Activated CD8-positive, alpha-beta memory T cell treated with anti-CD3 and anti-CD28 coated beads, Interleukin-2, amount 50 U/mL, for 24 hours (primary cell): ENCODE measurements around the gene IQCE.

Experiments used
- DNase-seq: peaks from one replicate; pipeline ENCODE4 v3.0.0-alpha.2; 2020; ENCODE audit errors: extremely low read depth

IQCE gene

DNA sequence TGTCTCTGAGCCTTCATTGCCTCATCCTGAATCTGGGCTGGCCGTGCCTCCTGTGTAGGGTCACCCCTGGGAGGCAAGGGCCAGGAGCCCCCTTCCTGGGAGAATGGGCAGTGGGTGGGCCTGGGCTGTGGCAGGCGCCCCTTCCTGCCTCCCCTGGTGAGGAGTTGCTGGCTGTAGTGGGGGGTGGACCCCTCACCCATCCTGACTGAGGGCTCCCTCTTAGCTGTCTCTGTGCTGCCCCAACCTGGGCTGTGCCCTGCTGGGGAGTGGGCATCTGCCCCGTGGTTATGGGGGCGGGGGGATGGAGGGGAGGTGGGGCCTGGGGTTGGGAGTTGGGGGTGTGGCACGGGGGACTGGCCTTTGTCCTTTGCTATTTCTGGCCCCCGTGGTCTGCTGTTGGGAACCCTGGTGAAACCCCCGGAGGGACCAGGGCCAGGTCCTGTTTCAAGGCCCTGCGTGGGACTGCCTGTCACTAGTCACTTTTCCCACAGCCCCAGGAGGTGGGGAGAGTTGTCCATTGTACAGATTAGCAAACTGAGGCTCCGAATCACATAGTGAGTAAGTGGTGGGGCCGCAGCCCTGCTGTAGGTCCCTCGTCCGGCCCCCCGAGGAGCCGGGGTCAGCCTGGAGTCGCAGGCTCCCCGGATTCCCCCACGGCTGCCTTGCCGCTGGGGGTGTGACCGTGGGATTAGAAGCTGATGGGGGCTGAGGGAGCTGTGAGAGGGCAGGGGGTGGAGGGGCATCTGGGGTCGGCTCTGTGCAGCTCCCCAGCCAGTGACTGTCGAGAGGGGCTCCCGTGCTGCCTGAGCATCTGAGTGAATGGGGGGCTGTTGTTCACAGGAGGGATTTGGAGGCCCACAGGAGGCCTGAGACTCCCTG lies 75.7 kb downstream of the IQCE start:
- DNase-seq: no peak

DNA sequence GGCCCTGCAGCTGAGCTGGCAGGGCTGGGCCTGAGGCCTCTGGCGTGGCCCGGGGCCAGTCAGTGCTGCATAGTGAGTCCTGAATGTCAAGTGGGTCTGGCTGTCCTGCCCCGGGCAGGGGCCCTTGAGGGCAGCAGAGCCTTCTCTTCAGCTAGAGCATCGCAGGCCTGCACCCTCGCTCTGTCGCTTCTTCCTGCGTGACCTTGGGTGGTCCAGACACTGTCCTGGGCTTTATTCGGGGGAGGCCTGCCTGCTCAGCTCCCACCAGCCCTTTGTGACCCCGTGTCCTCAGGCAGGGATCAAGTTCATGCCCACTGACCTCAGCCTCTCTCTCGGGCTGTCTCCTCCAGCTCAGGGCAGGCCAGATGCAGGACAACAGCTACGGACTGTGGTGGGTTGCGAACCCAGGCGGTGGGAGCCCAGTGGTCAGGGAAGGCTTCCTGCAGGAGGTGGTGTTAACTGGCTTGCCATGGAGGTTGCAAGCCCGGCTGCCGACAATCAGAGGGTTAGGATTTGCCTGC lies 76.4 kb downstream of the IQCE start:
- DNase-seq: no peak

DNA sequence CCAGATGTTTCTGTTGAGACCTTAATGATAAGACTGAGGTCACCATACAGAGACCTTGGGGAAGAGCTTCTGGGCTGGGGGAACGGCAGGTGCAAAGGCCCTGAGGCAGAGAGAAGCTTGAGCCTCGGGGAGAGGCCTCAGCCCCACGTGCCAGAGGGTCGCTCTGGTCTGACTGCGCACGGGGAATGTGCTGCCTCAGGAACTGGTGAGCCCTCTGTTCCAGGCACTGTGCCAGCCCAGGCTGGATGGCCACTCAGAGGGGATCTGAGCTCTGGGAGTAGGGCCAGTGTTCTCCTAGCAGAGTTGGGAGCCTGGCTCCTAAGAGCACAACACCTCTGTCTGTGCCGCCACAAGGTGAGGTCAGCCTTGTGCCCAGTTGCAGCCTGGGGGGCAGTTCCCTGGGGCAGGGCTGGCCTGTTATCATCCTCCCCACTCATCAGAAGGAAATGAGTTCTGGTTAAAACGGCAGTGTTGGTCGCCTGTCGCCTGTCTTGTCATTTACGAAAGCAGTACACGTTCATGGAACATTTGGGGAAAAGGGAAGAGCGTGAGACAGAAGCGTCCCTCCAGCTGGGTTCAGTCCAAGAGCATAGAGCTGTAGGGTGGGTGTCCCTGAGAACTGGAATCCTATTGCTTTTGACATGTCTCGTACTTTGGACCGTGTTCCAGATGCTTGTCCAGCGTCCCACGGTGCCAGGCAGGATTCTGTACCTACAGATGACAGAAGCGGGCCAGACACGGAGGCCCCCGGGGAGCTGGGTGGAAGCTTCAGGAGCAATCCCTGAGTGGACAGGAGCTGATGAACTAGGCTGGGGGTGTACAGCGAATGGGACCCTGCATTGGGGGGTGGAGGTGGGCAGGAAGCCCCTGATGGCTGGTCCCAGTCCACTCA lies 77.3 kb downstream of the IQCE start:
- DNase-seq: no peak

DNA sequence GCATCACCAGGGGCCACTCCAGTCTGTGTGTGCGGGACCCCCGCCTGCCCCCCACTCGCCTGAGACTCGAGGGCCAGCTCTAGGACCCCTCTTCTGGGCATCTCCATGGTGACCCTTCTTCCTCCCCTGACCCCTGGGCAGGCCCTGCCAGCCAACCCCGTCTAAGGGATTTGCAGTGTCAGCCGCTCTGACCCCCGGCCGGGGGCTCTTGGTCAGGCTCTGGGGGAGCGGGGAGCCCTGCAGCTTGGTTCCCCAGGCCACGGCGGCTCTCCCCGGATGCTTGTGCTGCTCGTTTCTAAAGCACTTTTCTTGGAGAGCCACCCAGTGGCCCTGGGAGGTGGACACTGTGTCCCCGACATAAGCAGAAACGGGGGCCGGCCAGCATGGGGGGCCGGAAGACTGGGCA lies 78.3 kb downstream of the IQCE start:
- DNase-seq: no peak

DNA sequence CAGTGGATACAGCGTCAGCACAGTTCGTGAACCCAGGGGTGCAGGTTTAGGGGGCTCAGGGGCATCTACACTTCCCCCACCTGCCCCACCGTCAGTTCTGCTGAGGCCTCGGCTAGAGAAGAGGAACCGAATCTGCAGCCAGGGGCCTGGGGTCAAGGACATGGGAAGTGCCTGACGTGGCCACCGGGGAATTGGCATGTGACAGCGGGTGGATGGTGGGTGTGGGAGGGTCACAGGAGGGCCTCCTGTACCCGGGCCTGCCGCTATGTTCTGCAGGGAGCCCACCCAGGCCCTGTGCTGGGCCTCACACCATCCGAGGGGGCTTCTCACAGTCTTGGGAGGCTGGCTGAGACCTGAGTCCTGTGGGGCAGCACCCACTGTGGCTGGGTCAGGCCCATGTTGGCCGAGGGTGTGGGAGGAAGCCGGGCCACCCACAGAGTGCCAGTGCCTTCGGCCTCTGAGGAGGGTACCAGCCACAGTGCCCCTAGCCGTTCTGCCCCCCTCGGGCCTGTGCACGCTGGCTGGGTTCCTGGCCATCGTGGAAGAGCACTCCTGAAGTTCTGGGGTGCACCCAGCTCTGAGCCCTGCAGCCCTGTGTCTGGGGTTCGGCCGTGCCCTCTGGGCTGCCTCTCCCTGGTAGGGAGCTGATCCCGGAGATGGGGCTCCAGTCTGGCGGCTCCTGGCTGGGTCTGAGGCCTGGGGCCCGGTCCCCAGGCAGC lies 78.9 kb downstream of the IQCE start:
- DNase-seq: no peak

DNA sequence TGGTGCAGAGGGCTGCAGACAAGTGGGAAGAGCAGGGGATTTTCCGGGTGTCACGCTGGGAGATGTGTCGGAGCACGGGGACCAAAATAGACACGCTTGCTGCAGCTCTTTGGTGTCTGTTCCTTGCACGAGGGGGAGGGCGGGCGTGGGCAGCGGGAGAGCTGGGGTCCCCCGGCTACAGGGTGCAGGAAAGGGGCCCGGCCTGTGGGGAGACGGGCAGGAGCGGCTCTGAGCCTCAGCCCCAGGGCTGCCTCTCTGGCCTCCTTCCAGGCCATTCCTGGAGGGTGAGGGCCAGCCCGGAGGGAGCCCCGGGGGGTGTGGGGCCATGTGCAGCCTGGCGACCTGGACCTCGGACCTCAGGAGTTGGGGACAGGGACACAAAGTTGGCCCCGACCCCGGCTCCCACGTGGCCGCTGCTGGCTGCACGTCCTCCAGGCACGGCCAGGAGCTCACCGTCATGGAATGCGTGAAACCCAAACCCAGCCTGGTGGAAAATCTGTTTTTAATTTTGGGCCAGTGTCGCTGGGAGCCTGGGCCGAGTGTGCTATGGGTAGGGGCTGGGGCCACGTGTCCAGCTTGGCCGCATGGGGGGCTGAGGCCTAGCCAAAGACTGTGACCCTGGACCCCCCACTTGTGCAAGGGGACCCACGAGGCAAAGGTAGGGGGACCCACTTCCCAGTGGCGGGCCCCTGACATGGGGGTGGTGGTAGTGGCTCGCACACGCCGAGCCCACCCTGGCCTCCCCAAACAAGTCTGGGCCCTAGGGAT lies 79.6 kb downstream of the IQCE start:
- DNase-seq: no peak

DNA sequence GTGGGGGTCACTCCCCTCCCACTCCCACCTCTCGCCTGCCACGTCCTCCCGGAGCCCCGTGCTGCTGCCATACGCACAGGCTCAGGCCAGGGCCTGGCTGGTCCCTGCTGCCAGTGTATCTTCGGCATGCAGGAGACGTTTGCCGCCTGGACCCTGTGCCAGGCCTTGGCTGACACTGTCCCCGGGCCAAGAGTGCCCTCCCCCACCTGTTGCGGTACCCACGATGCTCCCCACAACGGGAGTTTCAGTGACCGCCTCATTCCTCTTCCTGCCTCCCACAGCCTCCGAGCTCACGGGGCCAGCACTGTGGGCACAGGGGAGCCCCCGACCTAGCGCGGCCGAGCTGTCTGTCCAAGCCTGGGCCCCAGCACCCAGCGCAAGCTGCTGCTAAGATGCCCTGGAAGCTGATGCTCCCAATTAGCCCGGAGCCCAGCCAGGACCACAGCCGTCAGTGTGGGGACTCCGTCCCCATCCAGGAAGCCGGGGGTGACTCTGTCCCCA lies 80.5 kb downstream of the IQCE start:
- no peak for DNase-seq

DNA sequence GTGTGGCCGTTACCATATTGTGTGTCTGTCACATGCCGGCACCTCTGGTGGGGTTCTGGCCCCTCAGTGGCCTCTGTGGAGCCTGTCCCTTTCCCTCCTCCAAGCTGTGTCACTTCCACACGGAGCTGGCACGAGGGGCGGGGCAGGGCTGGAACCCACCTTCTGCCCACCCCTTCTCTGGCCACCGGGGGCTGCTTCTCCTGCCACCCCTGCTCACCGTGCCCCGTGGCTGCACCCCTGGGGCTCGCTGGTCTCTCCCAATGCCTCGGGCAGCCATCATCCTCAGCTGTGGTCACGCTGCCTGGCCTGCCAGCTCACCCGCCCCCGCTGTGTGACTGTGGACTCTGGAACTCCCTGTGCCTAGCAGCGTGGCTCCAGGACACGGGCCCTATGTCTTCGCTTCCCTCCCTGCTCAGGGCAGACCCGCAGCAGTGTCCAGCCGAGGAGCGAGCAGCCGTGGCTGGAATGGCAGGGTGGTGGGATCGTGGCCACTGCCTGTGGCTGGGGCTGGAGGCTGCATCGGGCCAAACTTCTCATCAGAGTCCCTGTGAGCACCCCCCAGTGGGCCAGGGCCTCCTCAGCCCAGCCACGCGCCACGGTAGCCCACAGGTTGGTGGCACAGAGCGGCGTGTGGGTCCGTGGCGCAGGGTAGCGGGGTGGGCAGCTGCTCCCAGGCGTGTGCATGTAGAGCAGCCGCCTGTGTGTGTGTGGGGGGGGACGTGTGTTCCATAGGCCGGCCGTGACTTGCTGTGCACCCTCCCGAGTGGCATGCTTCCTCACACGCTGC lies 81.1 kb downstream of the IQCE start:
- no peak for DNase-seq

DNA sequence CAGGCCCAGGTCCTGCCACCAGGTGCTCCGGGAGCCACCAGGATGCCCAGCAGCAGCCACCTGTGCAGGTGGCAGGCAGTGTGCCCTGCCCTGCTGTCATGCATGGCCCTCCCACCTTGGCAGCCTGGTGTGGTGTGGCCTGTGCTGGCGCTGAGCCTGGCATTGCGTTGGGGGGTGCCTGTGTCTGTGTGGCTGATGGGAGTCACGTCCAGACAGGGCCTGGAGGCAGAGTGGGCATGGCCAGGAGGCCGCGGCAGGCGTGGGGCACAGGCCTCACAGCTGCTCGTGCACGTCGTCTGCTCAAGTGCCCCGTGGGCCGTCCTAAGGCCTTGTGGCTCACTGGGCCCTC lies 81.7 kb downstream of the IQCE start:
- DNase-seq: no peak

DNA sequence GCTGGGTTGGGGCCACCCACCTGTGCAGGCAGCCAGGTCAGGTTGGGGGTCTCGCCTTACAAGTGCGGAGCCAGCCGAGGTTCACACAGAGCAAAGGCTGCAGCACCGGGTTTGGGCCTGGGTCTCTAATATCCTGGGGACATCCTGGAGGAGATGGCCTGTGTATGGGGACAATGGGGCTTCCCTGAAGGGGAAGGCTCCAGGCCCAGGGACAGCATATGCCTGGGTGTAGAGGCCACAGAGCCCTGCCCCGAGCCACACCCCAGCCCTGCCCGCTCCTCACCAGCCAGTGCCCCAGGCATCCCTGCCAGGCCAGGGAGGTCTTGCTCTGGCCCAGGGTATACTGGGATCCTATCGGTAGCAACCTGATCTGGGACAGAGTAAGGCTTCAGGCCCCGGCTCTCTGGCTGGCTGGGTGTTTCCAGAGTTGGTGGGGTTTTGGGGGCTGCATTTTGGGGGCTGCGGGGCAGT lies 82.1 kb downstream of the IQCE start:
- no peak for DNase-seq

DNA sequence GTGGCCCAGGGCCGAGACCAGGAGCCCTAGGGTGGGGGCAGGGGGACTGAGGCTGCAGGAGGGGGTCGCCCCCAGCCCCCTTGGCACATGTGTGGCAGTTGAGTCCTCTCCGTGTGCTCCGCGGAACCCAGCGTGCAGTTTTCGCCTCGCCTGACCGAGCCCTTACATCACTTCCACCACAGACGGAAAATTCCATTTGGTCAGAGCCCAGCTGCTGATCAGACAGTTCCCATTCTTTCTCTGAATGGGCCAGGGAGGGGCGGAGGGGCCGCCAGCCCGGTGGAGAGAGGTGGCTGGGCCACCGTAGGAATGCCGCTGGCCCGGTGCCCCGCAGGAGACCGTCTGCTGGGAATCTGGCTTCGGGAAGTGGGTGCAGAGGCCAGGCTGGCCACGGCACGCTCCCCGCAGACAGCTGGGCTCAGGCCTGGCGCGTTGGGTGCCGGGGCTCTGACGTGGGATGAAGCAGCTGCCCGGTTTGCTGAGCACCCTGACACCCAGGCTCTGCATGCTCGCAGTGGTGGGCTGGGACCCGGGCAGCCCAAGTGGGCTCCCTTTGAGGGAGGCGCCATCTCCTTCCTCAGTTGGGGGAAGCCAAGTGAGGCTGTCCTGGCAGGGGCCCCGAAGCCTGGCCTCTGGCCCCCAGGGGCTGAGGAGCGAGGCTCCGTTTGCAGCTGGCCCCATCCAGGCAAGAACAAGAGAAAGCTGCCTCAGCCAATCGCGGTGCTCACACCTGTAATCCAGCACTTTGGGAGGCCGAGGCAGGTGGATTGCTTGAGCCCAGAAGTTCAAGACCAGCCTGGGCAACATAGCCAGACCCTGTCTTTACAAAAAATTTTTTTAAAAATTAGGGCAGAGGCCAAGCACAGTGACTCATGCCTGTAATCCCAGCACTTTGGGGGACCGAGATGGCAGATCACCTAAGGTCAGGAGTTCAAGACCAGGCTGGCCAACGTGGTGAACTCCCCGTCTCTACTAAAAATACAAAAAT lies 82.9 kb downstream of the IQCE start:
- DNase-seq: no peak

DNA sequence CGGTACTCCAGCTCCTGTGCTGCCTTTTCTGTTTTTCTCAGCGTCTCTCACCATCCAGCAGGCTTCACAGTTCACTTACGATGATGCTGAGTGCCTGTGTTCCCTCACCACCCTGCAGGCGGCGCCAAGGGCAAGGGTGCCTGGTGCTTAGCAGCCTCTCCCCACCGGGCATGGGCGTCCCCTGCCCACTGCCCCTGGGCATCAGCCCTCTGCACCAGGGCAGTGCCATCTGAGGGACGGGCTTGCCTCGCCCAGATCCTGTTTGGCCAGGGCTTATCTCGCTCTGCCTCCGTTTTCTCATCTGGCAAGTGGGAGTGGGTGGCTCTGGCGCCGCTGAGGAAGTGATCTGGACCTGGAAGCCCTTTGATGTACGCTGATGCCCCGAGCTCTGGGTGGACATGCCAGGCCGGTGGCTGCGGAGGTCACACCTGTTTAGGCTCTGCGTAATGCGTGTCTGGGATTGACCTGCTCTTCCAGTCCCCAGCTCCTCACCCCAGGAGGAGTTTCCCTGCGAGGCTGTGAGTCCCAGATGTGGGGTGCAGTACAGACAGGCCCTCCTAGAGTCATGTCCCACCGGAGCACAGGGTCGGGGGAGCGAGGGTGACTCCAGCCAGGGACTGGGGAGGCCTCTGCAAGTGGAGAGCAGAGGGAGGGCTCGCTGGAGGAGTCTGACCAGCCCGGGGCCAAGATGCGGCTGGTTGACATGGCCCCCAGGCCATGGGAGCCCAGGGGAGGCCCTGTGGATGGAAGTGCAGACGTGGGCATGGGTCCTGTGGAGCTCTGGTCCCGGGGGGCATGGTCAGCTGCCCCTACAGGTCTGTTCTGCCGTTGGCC lies 84.8 kb downstream of the IQCE start:
- no peak for DNase-seq

DNA sequence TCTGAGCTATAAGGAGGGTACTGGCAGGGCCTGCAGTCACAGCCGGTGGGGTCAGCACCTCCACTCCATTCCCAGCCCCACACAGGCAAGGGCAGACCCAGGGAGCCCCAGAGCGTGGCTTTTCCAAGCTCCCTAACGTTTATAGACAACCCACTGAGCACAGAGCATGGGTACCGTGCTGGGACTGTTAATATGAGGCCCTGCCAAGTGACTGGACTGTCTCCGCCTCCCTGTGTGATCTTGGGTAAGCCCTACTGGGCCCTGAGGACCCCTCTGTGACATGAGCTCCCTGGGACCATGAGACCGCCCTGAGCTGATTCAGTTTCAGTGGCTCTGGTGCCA lies 85.4 kb downstream of the IQCE start:
- no peak for DNase-seq

DNA sequence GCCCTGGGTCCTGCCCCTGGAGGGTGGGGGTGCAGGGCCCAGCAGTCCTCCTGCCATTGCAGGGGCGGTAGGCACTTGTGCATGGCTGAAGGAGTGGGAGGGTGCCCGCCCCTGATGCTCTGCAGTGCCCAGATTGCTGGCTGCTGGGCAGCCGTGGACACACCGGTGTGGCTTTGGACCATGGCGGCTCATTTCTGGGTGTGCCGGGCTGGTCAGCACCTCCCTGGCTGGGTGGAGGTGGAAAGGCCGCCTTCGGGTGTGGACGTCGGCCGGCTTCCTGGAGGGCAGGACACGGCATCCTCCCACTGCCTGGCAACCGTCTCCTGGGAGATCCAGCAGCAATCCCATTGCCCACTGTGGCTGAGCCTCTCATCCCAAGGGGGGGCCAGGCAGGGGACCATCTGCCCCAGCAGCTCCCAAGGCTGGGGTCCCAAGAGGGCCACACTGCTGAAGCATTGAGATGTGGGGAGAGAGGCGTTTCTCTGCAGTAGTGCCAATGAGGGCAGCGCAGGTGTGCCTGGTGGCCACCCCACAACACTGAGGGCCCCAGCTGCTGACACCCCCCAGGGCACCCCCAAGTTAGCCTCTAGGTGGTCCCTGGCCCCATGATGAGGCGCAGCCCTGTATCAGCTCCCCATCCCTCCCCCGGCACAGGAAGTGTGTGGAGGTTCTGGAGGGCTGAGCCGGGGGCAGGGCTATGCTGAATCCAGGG lies 85.9 kb downstream of the IQCE start:
- DNase-seq: no peak

DNA sequence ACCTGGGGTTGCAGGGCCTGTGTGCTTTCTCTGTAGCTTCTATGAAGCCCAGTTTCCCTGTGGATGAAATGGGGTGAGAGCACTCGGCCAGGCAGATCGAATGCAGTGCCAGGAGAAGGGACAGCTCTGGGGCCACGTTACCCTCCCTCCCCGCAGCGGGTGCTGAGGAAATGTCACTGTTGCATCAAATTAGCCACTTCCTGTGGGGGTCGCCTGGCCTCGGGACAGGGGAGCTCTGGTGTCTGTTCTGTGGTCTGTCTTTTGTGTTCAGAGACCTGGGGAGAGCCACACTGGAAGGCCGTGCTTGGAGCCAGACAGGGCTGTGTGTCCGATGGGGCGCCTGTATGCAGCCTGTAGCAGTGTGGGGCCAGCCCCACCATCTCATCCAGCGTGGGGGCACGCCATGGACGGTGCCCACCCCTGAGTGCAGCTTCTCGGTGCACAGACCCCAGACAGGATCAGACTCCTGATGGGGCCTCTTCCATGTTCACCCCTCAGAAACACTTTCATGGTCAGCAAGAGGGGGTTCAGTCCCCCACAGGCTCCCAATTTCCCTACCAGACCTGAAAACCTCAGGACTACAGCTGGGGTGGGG lies 86.6 kb downstream of the IQCE start:
- no peak for DNase-seq

DNA sequence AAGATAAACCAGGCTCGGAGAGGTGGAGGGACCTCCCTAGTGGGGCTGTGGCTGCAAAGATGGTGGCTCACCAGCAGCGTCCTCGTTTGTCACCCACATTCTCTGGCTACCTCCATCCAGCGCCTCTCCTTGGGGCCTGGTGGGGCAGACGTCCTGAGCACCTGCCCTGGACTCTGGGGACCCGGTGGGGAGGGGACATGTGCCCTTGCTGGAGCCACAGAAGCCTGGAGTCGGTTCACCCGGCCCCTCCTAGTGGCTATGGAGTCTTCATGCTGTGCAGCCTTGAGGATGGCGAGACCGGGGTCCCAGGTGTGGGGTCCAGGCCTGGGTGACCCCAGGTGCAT lies 87.5 kb downstream of the IQCE start:
- no peak for DNase-seq
